HG03066 (cell line): ENCODE measurements around the gene ENDOD1.

Experiments
- ATAC-seq: cut with Tn5 transposase; IDR thresholded peaks from one replicate; pipeline ENCODE4 v1.9.1; 2021; ENCODE audit warnings: low read depth; ENCODE audit not compliant: unreplicated experiment

Gene ENDOD1

GRCh38 chr11:95076416-95076815 lies 13.2 kb upstream of the ENDOD1 start:
- no peak for ATAC-seq

GRCh38 chr11:95076981-95077380 lies 12.7 kb upstream of the ENDOD1 start:
- no peak for ATAC-seq

DNA sequence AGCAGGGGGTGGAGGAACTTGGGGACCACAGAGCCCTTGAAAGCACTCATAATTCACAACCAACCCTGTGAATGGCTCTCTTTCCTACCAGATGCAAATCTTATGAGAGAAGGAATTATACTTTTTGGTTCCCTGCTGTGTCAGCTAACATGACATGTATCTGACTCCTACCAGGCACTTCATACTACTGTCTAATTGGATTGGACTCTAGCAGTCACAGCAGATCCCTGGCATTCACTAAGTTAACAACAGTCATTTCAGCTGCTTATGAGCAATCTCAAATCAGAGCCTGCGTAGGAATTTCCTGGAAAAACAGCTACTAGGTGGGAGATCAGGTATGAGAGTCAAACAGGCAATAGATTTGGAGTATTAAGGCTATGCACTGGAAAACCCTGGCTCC lies 11.1 kb upstream of the ENDOD1 start:
- no peak for ATAC-seq

DNA sequence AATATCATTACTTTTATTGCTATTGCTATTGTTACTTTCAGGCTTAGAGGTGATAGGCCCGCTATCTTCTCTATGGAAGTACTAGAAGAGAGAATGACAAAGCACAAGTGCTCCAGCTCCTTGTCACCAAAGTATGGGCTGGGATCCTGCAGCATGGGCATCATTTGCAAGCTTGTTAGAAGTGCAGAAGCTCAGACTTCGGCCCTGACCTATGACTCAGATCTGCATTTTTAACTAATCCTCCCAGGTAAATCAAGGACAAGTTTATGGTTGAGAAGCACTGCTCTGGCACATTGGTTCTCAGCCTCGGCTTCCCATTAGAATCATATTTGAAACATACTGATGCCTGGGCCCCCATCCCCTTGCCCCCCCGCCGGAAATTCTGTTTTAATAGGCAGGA lies 8.6 kb upstream of the ENDOD1 start:
- no peak for ATAC-seq

GRCh38 chr11:95081412-95081811 lies 8.2 kb upstream of the ENDOD1 start:
- no peak for ATAC-seq

- no peak for ATAC-seq
Observed at GRCh38 chr11:95082576-95083001, 7.1 kb upstream of the ENDOD1 start.

- peak; percentile 50 for ATAC-seq
Observed at GRCh38 chr11:95084509-95084908, 5.1 kb upstream of the ENDOD1 start.

DNA sequence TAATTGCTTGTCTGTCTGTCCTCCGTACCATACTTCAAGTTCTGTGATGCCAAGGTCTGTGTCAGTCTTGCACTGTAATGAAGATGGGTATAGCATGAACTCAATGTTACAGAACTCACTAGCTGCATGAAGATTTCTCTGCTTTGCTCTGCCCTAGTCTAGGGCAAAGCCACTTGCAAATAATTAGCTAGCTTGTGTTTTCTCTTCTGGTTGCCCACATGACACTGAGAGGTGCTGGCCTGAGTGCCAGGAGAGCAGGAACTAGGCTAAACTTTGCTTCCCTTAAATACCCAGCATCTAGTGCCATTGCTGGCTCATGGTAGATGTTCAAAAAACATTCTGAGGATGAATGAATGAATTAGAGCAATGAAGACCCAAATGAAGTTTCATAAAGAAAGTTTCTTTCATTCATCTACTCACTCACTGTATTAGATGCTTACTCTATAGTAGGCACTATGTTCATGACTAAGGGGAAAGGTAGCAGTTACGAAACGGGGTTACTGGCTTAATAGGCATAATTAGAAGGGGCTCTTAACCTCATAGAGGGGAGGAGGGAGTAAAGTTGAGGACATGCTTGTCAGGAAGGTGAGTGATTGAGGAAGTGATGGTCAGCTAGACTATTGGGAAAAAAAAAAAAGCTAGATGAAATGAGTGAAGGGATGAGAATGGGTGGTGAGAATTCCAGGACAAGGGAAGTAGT lies 4.4 kb upstream of the ENDOD1 start:
- no peak for ATAC-seq

DNA sequence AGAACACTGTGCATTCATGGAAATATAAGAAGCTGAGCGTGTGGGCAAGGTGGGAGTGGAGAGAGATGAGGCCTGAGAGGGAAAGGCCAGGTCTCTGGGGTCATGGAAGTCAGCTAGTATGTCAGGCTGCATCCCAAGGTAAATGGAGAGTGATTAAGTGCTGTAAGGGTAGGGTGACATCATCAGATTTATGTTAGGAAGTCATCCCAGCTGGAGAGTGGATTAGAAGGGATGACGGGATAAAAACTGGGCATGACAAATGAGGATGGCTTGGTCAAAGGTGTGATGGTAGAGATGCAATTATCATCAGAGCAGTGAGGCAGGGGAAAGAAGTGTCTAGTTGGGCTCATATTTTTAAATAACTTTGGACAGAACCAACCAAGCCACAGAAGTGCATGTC lies 3.5 kb upstream of the ENDOD1 start:
- ATAC-seq: no peak

DNA sequence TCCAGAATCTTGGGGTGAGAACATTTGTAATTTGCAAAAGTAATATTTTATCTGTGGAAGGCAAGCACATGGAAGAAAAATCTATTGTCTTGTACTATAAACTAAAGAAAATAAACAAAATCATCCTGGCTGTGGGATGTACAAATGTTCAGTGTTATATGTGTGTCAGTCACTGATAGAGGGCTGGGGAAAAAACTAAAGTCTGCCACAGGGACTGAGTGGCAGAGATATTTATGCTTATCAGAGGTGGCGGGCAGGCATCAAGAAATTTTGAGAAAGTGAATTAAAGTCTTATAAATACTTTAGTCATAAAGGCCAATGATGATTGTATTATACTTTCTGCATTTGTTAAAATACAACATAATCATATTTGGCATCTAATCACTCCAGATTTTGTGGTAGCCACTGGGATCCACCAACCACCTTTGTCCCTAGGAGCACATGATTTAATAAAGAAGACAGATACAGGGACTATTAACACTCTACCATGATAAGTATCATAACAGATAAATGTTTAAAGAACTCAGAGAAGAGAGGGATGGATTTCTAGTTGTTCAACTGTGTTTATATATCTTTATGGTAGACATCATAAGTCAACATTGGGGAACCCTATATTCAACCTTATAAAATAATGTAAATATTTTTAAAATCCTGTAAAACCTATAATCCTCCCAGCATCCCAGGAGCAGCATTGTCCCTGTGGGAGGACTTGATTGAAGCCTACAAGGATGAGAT lies 2.6 kb upstream of the ENDOD1 start:
- no peak for ATAC-seq

- ATAC-seq: peak; percentile 32
Observed at GRCh38 chr11:95088946-95089619, 563 bp upstream of the ENDOD1 start.

DNA sequence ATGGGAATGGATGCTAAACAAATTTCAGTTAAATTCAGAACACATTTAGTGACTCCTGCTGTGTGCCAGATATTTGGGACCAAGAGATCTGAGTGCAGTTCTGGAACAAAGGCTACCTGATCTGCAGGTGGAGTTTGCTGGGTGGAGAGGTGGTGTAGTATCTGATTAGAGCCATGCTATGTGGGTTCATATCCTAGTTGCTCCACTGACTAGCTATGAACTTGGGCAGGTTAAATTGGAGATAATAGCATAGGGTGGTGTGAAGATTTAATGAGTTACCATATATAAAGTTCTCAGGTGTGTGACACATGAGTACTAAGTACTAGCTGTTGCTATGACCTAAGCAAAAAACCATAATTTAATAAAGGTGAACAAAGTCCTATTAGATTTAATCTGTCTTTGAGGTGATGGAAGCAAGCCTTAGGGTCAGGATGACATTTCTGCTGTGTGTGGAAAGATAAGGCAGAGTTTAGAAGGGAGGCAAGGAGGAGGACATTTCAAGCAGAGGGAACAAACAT lies 2.1 kb downstream of the ENDOD1 start:
- ATAC-seq: no peak

- no peak for ATAC-seq
Observed at GRCh38 chr11:95092549-95093324, 3.1 kb downstream of the ENDOD1 start.

DNA sequence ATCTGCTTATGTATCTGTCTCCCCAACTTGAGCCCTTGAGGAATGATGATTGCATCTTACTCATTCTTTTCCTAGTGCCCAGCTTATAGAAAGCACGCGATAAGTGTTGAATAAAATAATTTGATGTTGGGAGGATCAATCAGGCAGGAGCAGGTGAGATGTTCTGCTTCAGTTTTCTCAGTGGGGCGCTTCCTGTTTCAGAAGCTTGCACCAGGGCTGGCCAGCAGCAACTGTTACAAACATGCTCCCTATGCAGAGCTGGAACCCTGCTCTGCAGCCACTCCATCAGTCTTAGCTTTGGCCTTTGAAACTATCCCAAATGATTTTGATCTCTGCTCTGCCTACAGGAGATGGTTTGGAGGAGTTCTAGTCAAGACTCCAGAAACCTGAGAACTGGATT lies 3.9 kb downstream of the ENDOD1 start:
- peak; percentile 11 for ATAC-seq

DNA sequence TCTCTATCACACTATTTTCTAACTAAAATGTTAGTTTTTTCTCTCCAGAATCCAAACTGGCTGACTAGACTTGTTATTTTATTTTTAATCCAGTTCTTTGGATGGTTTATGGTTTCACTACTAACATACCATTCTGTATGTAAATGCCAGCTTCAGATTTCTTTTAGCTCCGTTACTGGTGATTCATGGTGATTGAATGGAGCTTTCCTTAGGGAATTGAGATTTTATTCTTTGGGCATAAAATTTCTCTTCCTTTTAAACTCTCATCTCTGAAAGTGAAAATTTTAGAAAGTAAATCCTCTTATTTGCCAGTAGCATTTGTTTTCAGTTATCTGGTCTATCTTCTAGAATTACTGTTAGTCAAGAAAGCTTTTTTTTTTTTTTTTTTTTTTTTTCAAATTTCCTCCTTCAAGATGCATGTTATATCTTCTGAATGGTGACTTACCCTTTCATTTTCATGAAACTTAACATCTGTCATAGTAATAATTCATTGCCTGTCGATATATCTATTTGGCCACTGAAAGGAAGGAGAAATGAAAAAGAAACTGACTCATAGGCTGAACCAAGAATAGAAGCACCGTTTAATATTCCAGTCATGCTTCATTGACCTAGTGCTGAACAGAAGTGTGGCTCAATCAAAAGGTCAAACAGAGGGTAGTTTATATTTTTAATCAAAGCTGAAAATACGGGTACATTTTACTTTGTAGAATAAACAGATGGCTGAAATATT lies 6.4 kb downstream of the ENDOD1 start:
- peak; percentile 77 for ATAC-seq

DNA sequence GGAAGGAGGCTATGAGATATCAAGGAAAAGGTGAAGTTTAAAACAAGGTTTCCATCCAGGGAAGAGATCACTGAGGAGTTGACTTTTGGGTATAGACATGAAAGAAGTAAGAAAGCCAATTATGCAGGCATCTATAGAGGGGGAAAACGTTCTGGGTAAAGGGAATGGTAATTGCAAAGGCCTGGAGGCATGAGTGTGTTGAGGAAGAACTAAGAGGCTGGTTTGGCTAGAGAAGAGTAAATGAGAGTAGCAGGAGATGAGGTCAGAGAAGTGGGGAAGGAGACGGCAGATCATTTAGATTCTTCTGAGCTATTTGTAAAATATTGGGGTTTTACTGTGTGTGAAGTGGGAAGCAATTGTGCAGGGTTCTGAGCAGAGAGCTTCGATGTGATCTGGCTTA lies 7.6 kb downstream of the ENDOD1 start:
- ATAC-seq: no peak

- no peak for ATAC-seq
Observed at GRCh38 chr11:95098826-95099225, 9.2 kb downstream of the ENDOD1 start.

GRCh38 chr11:95100191-95100648 lies 10.6 kb downstream of the ENDOD1 start:
- ATAC-seq: no peak

DNA sequence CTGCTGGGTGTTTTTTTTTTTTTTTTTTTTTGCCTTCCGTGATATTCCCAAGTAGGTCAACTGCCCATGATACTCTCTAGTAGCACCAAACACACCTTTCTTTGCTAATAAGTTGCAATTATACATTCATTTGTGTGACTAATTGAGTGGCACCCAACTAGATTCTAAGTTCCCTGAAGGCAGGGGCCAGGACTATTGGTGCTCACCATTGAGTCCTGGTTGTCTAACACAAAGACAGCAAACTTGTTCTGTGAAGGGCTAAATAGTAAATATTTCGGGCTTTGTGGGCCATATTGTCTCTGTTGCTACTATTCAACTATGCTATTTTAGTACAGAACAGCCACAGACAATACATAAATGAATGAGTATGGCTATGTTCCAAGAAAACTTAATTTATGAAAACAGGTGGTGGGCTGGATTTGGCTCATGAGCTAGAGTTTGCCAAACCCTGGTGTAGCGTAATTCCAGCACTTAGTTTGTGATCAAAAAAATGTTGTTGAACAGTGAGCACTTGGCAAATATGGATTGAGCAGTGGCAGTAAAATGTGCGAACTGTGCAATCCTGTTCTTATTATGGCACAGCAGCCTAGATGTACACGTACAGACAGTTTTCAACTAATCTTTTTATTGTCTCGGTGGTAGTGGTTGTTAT lies 11.3 kb downstream of the ENDOD1 start:
- ATAC-seq: no peak
